SK-N-SH (cell line): ENCODE measurements around the gene RNASEH2B. TPM values are rescaled to one million over a fixed set of nuclear protein-coding genes. Genes with fewer than 3 reads are reported as not detected.

Experiments used
- CTCF ChIA-PET: fragments of 300-600, 350-600 bp; formaldehyde crosslinking; extraction: SDS; loops from one replicate; lab custom pipeline; 2021; lab: Yijun Ruan, JAX
- POLR2A ChIA-PET: fragments of 350-600 bp; sonication (Branson Sonifier 250); formaldehyde crosslinking; extraction: SDS; loops from one replicate; lab custom pipeline; 2020; ENCODE audit warnings: antibody characterized with exemption, inconsistent platforms; lab: Yijun Ruan, JAX
- DNase-seq: peaks from one replicate; pipeline ENCODE4 v3.0.0; 2012
- H2AFZ ChIP-seq: fragments of 200-600 bp; sonication (generic); 2 replicates; pipeline ENCODE4 v1.8.1; 2016; ENCODE audit warnings: antibody characterized with exemption, mild to moderate bottlenecking, low read depth
- H3F3A ChIP-seq: fragments of 200-600 bp; sonication (generic); replicated peaks from 2 replicates; pipeline ENCODE3; 2016; ENCODE audit warnings: antibody characterized with exemption, mild to moderate bottlenecking; ENCODE audit not compliant: insufficient read depth
- H3K27ac ChIP-seq, 2 experiments: fragments of 200-500 bp in 1 of 2; fragments of 200-600 bp in 1 of 2; sonication (Bioruptor generic) in 1 of 2; sonication (generic), shearing (Covaris generic) in 1 of 2; 2 replicates each; pipeline versions ENCODE4 v1.5.1 to v1.6.1; 2014 to 2016; ENCODE audit warnings: low read depth in 2 of 2, inconsistent platforms in 1 of 2, low read length in 1 of 2, mild to moderate bottlenecking in 1 of 2, mixed read lengths in 1 of 2
- H3K27me3 ChIP-seq: fragments of 200-600 bp; sonication (generic), shearing (Covaris generic); 2 replicates; pipeline ENCODE4 v1.6.1; 2016; ENCODE audit warnings: mixed run types; ENCODE audit not compliant: insufficient read depth
- H3K36me3 ChIP-seq, 2 experiments: fragments of 200-500 bp in 1 of 2; fragments of 200-600 bp in 1 of 2; sonication (Bioruptor generic) in 1 of 2; sonication (generic) in 1 of 2; replicated peaks in 1 of 2; 2 replicates each; pipeline versions ENCODE3 to v1.5.1; 2014 to 2016; ENCODE audit warnings: low read length in 1 of 2, mild to moderate bottlenecking in 1 of 2; ENCODE audit not compliant: insufficient read depth in 2 of 2, control insufficient read depth in 1 of 2
- H3K4me1 ChIP-seq, 2 experiments: fragments of 200-500 bp in 1 of 2; fragments of 200-600 bp in 1 of 2; sonication (Bioruptor generic) in 1 of 2; sonication (generic), shearing (Covaris generic) in 1 of 2; 2 replicates each; pipeline versions ENCODE4 v1.5.1 to v1.6.1; 2014 to 2016; ENCODE audit warnings: low read depth in 1 of 2, low read length in 1 of 2, mixed run types in 1 of 2; ENCODE audit not compliant: insufficient read depth in 2 of 2, control insufficient read depth in 1 of 2
- H3K4me2 ChIP-seq: fragments of 200-600 bp; sonication (generic), shearing (Covaris generic); 2 replicates; pipeline ENCODE4 v1.6.1; 2017; ENCODE audit warnings: mixed run types
- H3K4me3 ChIP-seq, 2 experiments: fragments of 200-500 bp in 1 of 2; fragments of 200-600 bp in 1 of 2; sonication (Bioruptor generic) in 1 of 2; sonication (generic), shearing (Covaris generic) in 1 of 2; 2 replicates each; pipeline versions ENCODE4 v1.5.1 to v1.8.1; 2014 to 2016; ENCODE audit warnings: low read depth in 2 of 2, inconsistent platforms in 1 of 2, low read length in 1 of 2, mild to moderate bottlenecking in 1 of 2, mixed read lengths in 1 of 2, moderate library complexity in 1 of 2
- H3K79me2 ChIP-seq: fragments of 200-600 bp; sonication (generic); 2 replicates; pipeline ENCODE4 v1.8.1; 2017; ENCODE audit warnings: mild to moderate bottlenecking; ENCODE audit not compliant: insufficient read depth
- H3K9ac ChIP-seq: fragments of 200-600 bp; sonication (generic); 2 replicates; pipeline ENCODE4 v1.6.1; 2017; ENCODE audit warnings: mixed run types
- H3K9me2 ChIP-seq: fragments of 200-600 bp; sonication (generic); 2 replicates; pipeline ENCODE4 v1.6.1; 2017; ENCODE audit warnings: mixed run types
- H3K9me3 ChIP-seq: fragments of 200-600 bp; sonication (generic); 2 replicates; pipeline ENCODE4 v1.6.1; 2017; ENCODE audit warnings: mixed run types, mild to moderate bottlenecking, moderate library complexity
- H4K20me1 ChIP-seq: fragments of 200-600 bp; sonication (generic); 2 replicates; pipeline ENCODE4 v1.6.1; 2017; ENCODE audit warnings: mild to moderate bottlenecking, mixed run types; ENCODE audit not compliant: insufficient read depth
- CHD2 ChIP-seq: fragments of 150-350 bp; IDR thresholded peaks from 2 replicates; pipeline ENCODE4 v1.6.1; 2018; ENCODE audit warnings: low read length; ENCODE audit not compliant: partially characterized antibody
- ELF1 ChIP-seq: IDR thresholded peaks from 2 replicates; pipeline ENCODE4 v1.4.0; 2012
- EP300 ChIP-seq, 2 experiments: IDR thresholded peaks; 2 replicates each; pipeline versions ENCODE4 v1.4.0 to v1.6.1; 2012; ENCODE audit warnings: borderline replicate concordance in 1 of 2, low read depth in 1 of 2, low read length in 1 of 2
- FOSL2 ChIP-seq: IDR thresholded peaks from 2 replicates; pipeline ENCODE4 v1.4.0; 2012; ENCODE audit warnings: low read depth, mild to moderate bottlenecking, moderate library complexity, borderline replicate concordance
- FOXJ3 ChIP-seq: sonication (generic); formaldehyde crosslinking; IDR thresholded peaks from 2 replicates; pipeline ENCODE4 v1.5.1; 2020; ENCODE audit warnings: mild to moderate bottlenecking, missing genetic modification reagents
- FOXM1 ChIP-seq: IDR thresholded peaks from 2 replicates; pipeline ENCODE4 v1.4.0; 2012; ENCODE audit warnings: low read depth, mild to moderate bottlenecking
- JUND ChIP-seq: IDR thresholded peaks from 2 replicates; pipeline ENCODE4 v1.4.0; 2012
- MAX ChIP-seq: IDR thresholded peaks from 2 replicates; pipeline ENCODE4 v1.4.0; 2012; ENCODE audit warnings: low read depth
- MXI1 ChIP-seq: IDR thresholded peaks from 2 replicates; pipeline ENCODE4 v1.6.1; 2012; ENCODE audit warnings: mild to moderate bottlenecking, low read depth, low read length, improper control_type of control experiment
- NFIC ChIP-seq: IDR thresholded peaks from 2 replicates; pipeline ENCODE4 v1.4.0; 2012; ENCODE audit warnings: borderline replicate concordance
- POLR2AphosphoS5 ChIP-seq: IDR thresholded peaks from 2 replicates; pipeline ENCODE4 v1.6.1; 2012; ENCODE audit warnings: low read depth, low read length
- RAD21 ChIP-seq: IDR thresholded peaks from 2 replicates; pipeline ENCODE4 v1.6.1; 2012; ENCODE audit warnings: mild to moderate bottlenecking, low read length
- RFX5 ChIP-seq: IDR thresholded peaks from 2 replicates; pipeline ENCODE4 v1.6.1; 2012; ENCODE audit warnings: mild to moderate bottlenecking, improper control_type of control experiment, low read length
- TCF12 ChIP-seq: IDR thresholded peaks from 2 replicates; pipeline ENCODE4 v1.4.0; 2012
- USF1 ChIP-seq: IDR thresholded peaks from 2 replicates; pipeline ENCODE4 v1.4.0; 2012; ENCODE audit warnings: low read depth, borderline replicate concordance
- YY1 ChIP-seq: IDR thresholded peaks from 2 replicates; pipeline ENCODE4 v1.4.0; 2012; ENCODE audit warnings: low read depth, mild to moderate bottlenecking
- ZBTB33 ChIP-seq: IDR thresholded peaks from 2 replicates; pipeline ENCODE4 v1.4.0; 2012; ENCODE audit warnings: low read depth, borderline replicate concordance
- WGBS: methylation state at CpG from one replicate; pipeline ENCODE4 v1.1.6; 2017; ENCODE audit warnings: low lambda C conversion rate; 5-methylcytosine and 5-hydroxymethylcytosine counted together
- polyA plus RNA-seq, 3 experiments: library from polyadenylated mRNA; depleted of rRNA; stranded (reverse); fragments of >200 nt; gene quantifications; 2 replicates each; pipeline ENCODE4 v1.2.3, GENCODE V29; 2012
- TF ChIP-seq, protein P1 (sequence below): fragments of 150-350 bp; IDR thresholded peaks from 2 replicates; pipeline ENCODE4 v1.6.1; 2017; ENCODE audit warnings: antibody characterized with exemption, low read length, low read depth, borderline replicate concordance
- TF ChIP-seq, protein P2 (sequence below): fragments of 200-600 bp; sonication (generic); IDR thresholded peaks from 2 replicates; pipeline ENCODE4 v1.6.1; 2017; ENCODE audit warnings: antibody characterized with exemption, mild to moderate bottlenecking, moderate library complexity

RNASEH2B gene
- polyA plus RNA-seq, 1 of the 3 experiments (the other 2 are of a cell fraction) = 13.0 TPM

DNA sequence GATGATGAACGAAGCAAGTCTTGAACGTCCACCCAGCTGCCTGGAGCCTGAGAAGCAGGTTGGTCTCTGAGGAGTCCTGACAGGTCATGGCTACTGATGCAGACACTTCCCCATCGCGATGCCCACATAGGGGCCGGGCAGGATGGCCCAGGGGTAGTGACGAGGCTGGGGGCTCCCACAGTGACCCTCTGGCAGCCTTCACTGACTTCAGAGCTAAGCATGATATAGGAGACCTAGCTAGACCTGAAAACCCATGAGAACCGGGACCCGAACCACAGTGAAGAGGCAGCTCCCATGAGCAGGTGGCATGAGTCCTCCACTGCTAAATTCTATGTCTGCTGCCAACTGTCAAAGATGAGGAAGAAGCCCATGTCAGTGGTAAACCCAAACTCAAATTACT, 91.7 kb downstream of the RNASEH2B start:
- no peaks in the 10 kb centered on the region for H3K79me2 ChIP-seq
- no peak overlapping the region for H3K4me3 ChIP-seq
- H3K36me3 ChIP-seq = no peaks in the 10 kb centered on the region
- no peak overlapping the region for H3K27ac ChIP-seq
- H4K20me1 ChIP-seq = no peaks in the 10 kb centered on the region
- H3F3A ChIP-seq = no peaks in the 10 kb centered on the region
- POLR2A ChIA-PET = no interaction called here
- WGBS = 62% methylated on average over 3 of the region's 8 CpGs
- no peaks in the 10 kb centered on the region; a peak in 1 of 4 replicates for H3K4me1 ChIP-seq
- H3K9ac ChIP-seq = no peak overlapping the region
- no peak overlapping the region for H3K4me2 ChIP-seq
- no peak for DNase-seq
- no peaks in the 10 kb centered on the region; the same call in 1 of the 2 replicates for H3K27me3 ChIP-seq
- TF ChIP-seq USF1 (no peak), YY1 (no peak), MAX (no peak), FOSL2 (no peak), RFX5 (no peak), FOXM1 (no peak), ZBTB33 (no peak), JUND (no peak), FOXJ3 (CRISPR knock-in tag) (no peak), MXI1 (no peak), EP300 (IDR thresholded peaks at IDR 0.05; ENCODE audit: borderline replicate concordance in 1 of 2, low read depth in 1 of 2, low read length in 1 of 2) (no peak), POLR2AphosphoS5 (no peak), RAD21 (no peak), CHD2 (no peak), TCF12 (no peak), ELF1 (no peak), NFIC (no peak)
- TF ChIP-seq, protein P1, sequence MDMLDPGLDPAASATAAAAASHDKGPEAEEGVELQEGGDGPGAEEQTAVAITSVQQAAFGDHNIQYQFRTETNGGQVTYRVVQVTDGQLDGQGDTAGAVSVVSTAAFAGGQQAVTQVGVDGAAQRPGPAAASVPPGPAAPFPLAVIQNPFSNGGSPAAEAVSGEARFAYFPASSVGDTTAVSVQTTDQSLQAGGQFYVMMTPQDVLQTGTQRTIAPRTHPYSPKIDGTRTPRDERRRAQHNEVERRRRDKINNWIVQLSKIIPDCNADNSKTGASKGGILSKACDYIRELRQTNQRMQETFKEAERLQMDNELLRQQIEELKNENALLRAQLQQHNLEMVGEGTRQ = no peak
- TF ChIP-seq, protein P2, sequence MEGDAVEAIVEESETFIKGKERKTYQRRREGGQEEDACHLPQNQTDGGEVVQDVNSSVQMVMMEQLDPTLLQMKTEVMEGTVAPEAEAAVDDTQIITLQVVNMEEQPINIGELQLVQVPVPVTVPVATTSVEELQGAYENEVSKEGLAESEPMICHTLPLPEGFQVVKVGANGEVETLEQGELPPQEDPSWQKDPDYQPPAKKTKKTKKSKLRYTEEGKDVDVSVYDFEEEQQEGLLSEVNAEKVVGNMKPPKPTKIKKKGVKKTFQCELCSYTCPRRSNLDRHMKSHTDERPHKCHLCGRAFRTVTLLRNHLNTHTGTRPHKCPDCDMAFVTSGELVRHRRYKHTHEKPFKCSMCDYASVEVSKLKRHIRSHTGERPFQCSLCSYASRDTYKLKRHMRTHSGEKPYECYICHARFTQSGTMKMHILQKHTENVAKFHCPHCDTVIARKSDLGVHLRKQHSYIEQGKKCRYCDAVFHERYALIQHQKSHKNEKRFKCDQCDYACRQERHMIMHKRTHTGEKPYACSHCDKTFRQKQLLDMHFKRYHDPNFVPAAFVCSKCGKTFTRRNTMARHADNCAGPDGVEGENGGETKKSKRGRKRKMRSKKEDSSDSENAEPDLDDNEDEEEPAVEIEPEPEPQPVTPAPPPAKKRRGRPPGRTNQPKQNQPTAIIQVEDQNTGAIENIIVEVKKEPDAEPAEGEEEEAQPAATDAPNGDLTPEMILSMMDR = no peak
- no peaks in the 10 kb centered on the region for H3K9me3 ChIP-seq
- CTCF ChIA-PET = no interaction called here
- no peak overlapping the region for H2AFZ ChIP-seq
- H3K9me2 ChIP-seq = no peaks in the 10 kb centered on the region
